Neural progenitor cell (in vitro differentiated cells): ENCODE measurements around the gene MAMSTR.
"Not testable (repeated sequence)": the region's sequence is repeated elsewhere in the genome, so short reads cannot be mapped to it uniquely, and the experiment has no call there.

Experiments
- CTCF ChIP-seq: fragments of 200-600 bp; sonication (generic); IDR thresholded peaks from 2 replicates; pipeline ENCODE4 v1.5.1; 2017; ENCODE audit warnings: antibody characterized with exemption, mild to moderate bottlenecking
- EZH2 ChIP-seq: fragments of 200-600 bp; sonication (generic); IDR thresholded peaks from 2 replicates; pipeline ENCODE4 v1.6.1; 2017; ENCODE audit warnings: antibody characterized with exemption, mild to moderate bottlenecking, moderate library complexity
- EZH2phosphoT487 ChIP-seq: fragments of 200-600 bp; sonication (generic); IDR thresholded peaks from 2 replicates; pipeline ENCODE4 v1.6.1; 2017; ENCODE audit warnings: antibody characterized with exemption

GRCh38 chr19:48680006-48680405, 39.5 kb downstream of the MAMSTR start:
- TF ChIP-seq CTCF, EZH2, EZH2phosphoT487: not testable (repeated sequence)
